WERI-Rb-1 (cell line): ENCODE measurements around the gene UBE2O.

Source experiments
- DNase-seq: peaks from one replicate; pipeline ENCODE4 v3.0.0-alpha.2; 2020
- H3K27ac ChIP-seq: fragments of 250-450 bp; sonication (Bioruptor Pico); 2 replicates; pipeline ENCODE4 v1.5.1; 2020; ENCODE audit warnings: mild to moderate bottlenecking, moderate library complexity
- H3K27me3 ChIP-seq: fragments of 250-450 bp; sonication (Bioruptor Pico); 2 replicates; pipeline ENCODE4 v1.5.1; 2021; ENCODE audit warnings: mild to moderate bottlenecking, low read depth, moderate library complexity; ENCODE audit not compliant: insufficient read depth, severe bottlenecking
- H3K36me3 ChIP-seq: fragments of 250-450 bp; sonication (Bioruptor Pico); 2 replicates; pipeline ENCODE4 v1.5.1; 2020; ENCODE audit warnings: mild to moderate bottlenecking, moderate library complexity
- H3K4me3 ChIP-seq: 2 replicates; pipeline ENCODE4 v1.5.1; 2011; ENCODE audit warnings: low read depth, mild to moderate bottlenecking, control low read depth, low read length
- H3K9me3 ChIP-seq: fragments of 250-450 bp; sonication (Bioruptor Pico); 2 replicates; pipeline ENCODE4 v1.5.1; 2021; ENCODE audit warnings: mild to moderate bottlenecking, moderate library complexity; ENCODE audit not compliant: severe bottlenecking
- TF ChIP-seq, protein P1 (sequence below): IDR thresholded peaks from 2 replicates; pipeline ENCODE4 v1.5.1; 2011; ENCODE audit warnings: low read depth, mild to moderate bottlenecking, control low read depth, inconsistent platforms, low read length

UBE2O gene

DNA sequence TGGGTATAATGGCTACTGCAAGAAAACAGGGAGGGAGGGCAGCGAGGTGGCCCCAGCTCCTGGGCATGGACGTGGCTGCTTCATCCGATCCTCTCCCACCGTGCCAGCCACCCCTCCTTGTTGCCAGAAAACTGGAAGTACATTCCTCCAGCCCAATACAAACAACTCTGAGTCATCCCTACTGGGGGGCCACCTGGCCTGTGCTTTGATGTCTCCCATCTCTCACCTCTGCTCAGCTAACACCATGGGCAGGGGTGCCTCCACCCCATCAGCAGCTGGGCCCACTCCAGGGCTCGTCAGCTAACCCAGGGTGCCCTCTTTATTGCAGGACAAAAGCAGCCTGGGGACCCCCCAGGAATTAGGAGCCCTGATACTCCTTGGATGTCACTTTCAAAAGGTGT is 46.3 kb upstream of the UBE2O start:
- H3K27ac ChIP-seq, result peak overlapping the region; percentile 76
- H3K9me3 ChIP-seq, result no peaks in the 10 kb centered on the region
- no peaks in the 10 kb centered on the region for H3K27me3 ChIP-seq
- TF ChIP-seq, protein P1, sequence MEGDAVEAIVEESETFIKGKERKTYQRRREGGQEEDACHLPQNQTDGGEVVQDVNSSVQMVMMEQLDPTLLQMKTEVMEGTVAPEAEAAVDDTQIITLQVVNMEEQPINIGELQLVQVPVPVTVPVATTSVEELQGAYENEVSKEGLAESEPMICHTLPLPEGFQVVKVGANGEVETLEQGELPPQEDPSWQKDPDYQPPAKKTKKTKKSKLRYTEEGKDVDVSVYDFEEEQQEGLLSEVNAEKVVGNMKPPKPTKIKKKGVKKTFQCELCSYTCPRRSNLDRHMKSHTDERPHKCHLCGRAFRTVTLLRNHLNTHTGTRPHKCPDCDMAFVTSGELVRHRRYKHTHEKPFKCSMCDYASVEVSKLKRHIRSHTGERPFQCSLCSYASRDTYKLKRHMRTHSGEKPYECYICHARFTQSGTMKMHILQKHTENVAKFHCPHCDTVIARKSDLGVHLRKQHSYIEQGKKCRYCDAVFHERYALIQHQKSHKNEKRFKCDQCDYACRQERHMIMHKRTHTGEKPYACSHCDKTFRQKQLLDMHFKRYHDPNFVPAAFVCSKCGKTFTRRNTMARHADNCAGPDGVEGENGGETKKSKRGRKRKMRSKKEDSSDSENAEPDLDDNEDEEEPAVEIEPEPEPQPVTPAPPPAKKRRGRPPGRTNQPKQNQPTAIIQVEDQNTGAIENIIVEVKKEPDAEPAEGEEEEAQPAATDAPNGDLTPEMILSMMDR, result no peak
- DNase-seq, result peak; percentile 9
- H3K36me3 ChIP-seq, result no peaks in the 10 kb centered on the region
- no peak overlapping the region for H3K4me3 ChIP-seq

DNA sequence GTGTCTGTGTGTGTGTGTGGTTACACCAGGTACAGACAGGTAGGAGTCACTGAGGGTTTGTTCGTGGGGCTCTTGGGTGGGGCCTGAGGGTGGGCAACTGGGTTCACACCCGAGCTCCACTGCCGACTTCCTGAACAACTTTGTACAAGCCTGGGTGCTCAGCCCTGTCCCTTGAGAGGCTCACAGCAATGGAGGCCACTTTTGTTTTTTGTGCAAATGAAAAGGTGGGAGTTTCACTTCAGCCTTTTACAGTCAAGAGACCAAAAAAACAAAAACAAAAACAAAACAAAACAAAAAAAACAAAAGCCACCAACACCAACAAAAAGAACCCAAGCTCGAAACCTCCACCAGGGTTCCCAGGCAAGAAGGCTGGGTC is 45.9 kb upstream of the UBE2O start:
- no peaks in the 10 kb centered on the region for H3K36me3 ChIP-seq
- TF ChIP-seq, protein P1, result no peak
- peak overlapping the region; percentile 76 for H3K27ac ChIP-seq
- H3K4me3 ChIP-seq, result no peak overlapping the region
- no peak for DNase-seq
- no peaks in the 10 kb centered on the region for H3K27me3 ChIP-seq
- no peaks in the 10 kb centered on the region for H3K9me3 ChIP-seq

DNA sequence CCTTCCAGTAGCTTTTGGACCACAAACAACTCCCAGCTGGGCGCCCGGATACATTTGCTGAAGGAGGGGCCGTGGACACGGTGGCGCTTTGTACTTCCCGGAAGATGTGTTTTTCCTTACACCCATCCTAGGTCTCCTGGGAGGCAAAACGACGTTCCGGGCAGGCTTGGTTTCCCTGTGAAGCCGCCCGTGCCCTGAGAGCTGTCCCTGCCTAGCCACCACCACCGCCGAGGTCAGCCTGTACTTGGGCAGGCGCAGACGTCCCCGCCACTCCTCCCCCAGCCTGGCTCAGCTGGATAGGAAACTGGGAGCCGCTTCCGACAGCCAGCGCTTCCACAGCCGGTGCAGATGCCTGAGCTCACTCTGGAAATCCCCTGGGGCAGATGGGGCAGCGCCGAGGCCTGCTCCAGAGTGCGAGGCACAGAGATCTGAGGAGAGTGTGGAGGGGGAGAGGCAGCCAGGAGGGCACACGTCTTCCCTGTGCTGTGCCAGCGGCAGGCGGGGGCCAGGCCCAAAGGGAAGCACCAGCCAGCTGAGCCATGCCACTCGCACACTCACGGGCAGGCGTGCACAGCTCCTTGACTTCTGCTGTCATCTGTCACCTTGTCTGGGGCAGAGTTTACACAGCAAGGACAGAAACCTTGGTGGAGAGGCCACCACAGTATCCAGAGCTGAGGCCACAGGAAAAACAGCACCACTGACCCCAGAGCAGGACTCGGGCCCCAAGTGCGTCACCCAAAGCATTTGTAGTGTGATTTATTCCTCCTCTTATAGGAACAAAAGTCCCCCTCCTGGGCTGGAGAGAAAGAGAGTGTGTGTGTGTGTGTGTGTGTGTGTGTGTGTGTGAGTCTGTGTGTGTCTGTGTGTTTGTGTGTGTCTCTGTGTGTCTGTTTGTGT is 45.3 kb upstream of the UBE2O start:
- peak; percentile 97 for DNase-seq
- Histone ChIP-seq H3K9me3 (no peaks in the 10 kb centered on the region), H3K27ac (peak overlapping the region; percentile 76), H3K4me3 (0 out of 2 replicates have a peak overlapping the region, but pooled peaks have one; percentile 2), H3K27me3 (no peaks in the 10 kb centered on the region), H3K36me3 (no peaks in the 10 kb centered on the region)
- TF ChIP-seq, protein P1, result no peak

DNA sequence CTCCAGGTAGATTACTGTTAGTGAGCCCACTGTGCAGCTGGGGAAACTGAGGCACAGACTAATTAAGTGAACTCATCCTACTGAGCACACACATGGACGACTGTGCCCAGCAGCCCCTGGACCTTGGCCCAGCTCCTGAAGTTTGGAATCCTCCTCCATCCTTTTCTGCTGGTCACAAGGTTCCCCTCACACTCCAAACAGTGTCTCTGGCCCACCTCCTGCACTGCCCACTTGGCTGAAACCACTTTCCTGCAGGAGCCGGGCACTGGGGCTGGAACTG is 44.7 kb upstream of the UBE2O start:
- peak overlapping the region; percentile 76 for H3K27ac ChIP-seq
- H3K36me3 ChIP-seq, result no peaks in the 10 kb centered on the region
- no peaks in the 10 kb centered on the region for H3K27me3 ChIP-seq
- H3K9me3 ChIP-seq, result no peaks in the 10 kb centered on the region
- DNase-seq, result no peak
- TF ChIP-seq, protein P1, result no peak
- H3K4me3 ChIP-seq, result 0 out of 2 replicates have a peak overlapping the region, but pooled peaks have one; percentile 2

DNA sequence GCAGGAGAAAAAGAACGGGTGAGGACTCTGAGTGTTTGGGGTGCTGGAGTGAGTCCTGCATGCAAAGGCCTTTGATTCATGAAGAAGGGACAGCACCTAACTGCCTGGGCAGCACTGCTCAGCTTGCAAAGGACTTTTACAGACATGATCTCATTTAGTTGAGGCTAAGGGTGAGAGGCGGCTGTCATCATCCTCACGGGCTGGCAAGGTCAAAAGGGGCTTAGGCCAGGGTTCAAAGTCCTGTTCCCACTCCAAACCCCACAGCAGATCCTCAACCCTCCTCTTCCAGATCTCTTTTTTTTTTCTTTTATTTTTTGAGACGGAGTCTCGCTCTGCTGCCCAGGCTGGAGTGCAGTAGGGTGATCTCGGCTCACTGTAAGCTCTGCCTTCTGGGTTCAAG is 43.5 kb upstream of the UBE2O start:
- no peak for DNase-seq
- H3K4me3 ChIP-seq, result no peak overlapping the region
- H3K27ac ChIP-seq, result no peak overlapping the region
- no peaks in the 10 kb centered on the region for H3K9me3 ChIP-seq
- H3K36me3 ChIP-seq, result no peaks in the 10 kb centered on the region
- TF ChIP-seq, protein P1, result no peak
- no peaks in the 10 kb centered on the region for H3K27me3 ChIP-seq
